Fibroblast of lung (primary cell): ENCODE data around the gene LNPEP.

Experiments used
- EZH2 ChIP-seq: IDR thresholded peaks from 2 replicates; pipeline ENCODE4 v1.5.1; 2012; ENCODE audit warnings: low read length, control low read depth, mild to moderate bottlenecking; ENCODE audit errors: missing control alignments
- TF ChIP-seq, protein P1 (sequence below), 2 donors: IDR thresholded peaks in 1 of 2; conservative IDR thresholded peaks in 1 of 2; 1 replicate in 1 of 2; 2 replicates in 1 of 2; pipeline ENCODE4 v1.5.1; 2011 to 2012; ENCODE audit warnings: low read length in 2 of 2, control low read depth in 1 of 2, inconsistent platforms in 1 of 2, low read depth in 1 of 2, mild to moderate bottlenecking in 1 of 2

DNA sequence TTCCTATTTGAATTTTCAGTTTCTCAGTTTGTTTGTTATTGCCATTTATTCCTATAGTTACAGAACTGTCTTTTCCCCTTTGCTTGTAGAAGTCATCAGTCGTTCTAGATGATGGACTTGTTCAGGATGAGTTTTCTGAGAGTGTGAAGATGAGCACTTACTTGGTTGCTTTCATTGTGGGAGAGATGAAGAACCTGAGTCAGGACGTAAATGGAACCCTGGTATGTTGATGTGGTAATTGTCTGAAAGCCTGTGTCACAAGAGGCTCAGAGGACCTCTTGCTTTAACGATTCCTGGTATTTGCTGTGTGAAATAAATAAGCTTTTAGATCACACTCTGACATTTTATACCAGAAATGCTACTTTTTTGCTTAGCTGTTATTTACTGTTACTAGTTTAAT, 50.6 kb downstream of the LNPEP start:
- TF ChIP-seq EZH2, result no peak
- TF ChIP-seq, protein P1, sequence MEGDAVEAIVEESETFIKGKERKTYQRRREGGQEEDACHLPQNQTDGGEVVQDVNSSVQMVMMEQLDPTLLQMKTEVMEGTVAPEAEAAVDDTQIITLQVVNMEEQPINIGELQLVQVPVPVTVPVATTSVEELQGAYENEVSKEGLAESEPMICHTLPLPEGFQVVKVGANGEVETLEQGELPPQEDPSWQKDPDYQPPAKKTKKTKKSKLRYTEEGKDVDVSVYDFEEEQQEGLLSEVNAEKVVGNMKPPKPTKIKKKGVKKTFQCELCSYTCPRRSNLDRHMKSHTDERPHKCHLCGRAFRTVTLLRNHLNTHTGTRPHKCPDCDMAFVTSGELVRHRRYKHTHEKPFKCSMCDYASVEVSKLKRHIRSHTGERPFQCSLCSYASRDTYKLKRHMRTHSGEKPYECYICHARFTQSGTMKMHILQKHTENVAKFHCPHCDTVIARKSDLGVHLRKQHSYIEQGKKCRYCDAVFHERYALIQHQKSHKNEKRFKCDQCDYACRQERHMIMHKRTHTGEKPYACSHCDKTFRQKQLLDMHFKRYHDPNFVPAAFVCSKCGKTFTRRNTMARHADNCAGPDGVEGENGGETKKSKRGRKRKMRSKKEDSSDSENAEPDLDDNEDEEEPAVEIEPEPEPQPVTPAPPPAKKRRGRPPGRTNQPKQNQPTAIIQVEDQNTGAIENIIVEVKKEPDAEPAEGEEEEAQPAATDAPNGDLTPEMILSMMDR (conservative IDR thresholded peaks at IDR 0.05 in 1 of 2, IDR thresholded peaks at IDR 0.05 in 1 of 2; ENCODE audit: low read depth in 1 of 2, low read length in 2 of 2), result no peak
